ENCODE measurements around the gene ARHGEF3. TPM values are rescaled to one million over a fixed set of nuclear protein-coding genes. Genes with fewer than 3 reads are reported as not detected.

Gene ARHGEF3
- total RNA-seq, 1 donor = 21.7 TPM

DNA sequence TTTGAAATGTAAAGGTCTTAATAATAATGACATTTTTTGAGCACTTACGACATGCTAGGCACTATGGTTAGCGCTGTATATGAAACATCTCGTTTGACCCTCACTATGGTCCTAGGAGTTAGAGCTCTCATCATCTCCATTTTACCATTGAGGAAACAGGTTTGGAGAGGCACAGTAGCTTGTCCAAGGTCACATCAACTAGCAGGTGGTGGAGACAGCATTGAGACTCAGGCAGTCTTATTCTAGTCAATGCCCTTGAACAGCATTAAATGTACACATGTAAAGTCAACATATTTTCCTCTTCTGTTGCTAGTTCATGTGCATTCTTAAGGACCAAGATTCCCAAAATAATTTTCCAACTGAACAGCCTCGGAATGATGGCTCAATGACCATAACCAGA, 4.8 kb downstream of the ARHGEF3 start:
- Histone ChIP-seq H3K27ac (ENCODE audit: low read depth, low read length) (no peak overlapping the region), H3K4me3 (ENCODE audit: insufficient read depth, low read length) (no peak overlapping the region), H3K79me2 (ENCODE audit: insufficient read depth, low read length) (peaks cover 16% of the 10 kb centered on the region), H3K27me3 (ENCODE audit: insufficient read depth, low read length) (no peaks in the 10 kb centered on the region), H3K9me3 (ENCODE audit: low read depth, low read length) (no peaks in the 10 kb centered on the region), H4K20me1 (ENCODE audit: insufficient read depth, low read length) (peaks cover 3% of the 10 kb centered on the region), H3K36me3 (ENCODE audit: insufficient read depth, low read length) (no peaks in the 10 kb centered on the region), H3K4me1 (ENCODE audit: insufficient read depth, low read length) (peaks cover 35% of the 10 kb centered on the region), H2AFZ (ENCODE audit: low read length) (no peak overlapping the region), H3K4me2 (ENCODE audit: insufficient read depth, low read length) (no peak overlapping the region)
- DNase-seq (ENCODE audit: insufficient read length, low spot score, missing footprints) = no peak
- TF ChIP-seq, protein P1, sequence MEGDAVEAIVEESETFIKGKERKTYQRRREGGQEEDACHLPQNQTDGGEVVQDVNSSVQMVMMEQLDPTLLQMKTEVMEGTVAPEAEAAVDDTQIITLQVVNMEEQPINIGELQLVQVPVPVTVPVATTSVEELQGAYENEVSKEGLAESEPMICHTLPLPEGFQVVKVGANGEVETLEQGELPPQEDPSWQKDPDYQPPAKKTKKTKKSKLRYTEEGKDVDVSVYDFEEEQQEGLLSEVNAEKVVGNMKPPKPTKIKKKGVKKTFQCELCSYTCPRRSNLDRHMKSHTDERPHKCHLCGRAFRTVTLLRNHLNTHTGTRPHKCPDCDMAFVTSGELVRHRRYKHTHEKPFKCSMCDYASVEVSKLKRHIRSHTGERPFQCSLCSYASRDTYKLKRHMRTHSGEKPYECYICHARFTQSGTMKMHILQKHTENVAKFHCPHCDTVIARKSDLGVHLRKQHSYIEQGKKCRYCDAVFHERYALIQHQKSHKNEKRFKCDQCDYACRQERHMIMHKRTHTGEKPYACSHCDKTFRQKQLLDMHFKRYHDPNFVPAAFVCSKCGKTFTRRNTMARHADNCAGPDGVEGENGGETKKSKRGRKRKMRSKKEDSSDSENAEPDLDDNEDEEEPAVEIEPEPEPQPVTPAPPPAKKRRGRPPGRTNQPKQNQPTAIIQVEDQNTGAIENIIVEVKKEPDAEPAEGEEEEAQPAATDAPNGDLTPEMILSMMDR (IDR thresholded peaks at IDR 0.05; ENCODE audit: extremely low read depth, low read depth, low read length) = no peak

- TF ChIP-seq, protein P1 (IDR thresholded peaks at IDR 0.05; ENCODE audit: extremely low read depth, low read depth, low read length) = no peak
- H4K20me1 ChIP-seq (ENCODE audit: insufficient read depth, low read length) = peaks cover 3% of the 10 kb centered on the region
- H3K9me3 ChIP-seq (ENCODE audit: low read depth, low read length) = no peaks in the 10 kb centered on the region
- H3K36me3 ChIP-seq (ENCODE audit: insufficient read depth, low read length) = no peaks in the 10 kb centered on the region
- H3K79me2 ChIP-seq (ENCODE audit: insufficient read depth, low read length) = peaks cover 12% of the 10 kb centered on the region
- no peaks in the 10 kb centered on the region for H3K27me3 ChIP-seq (ENCODE audit: insufficient read depth, low read length)
- H3K27ac ChIP-seq (ENCODE audit: low read depth, low read length) = peak overlapping the region; percentile 60
- peak; percentile 84 for DNase-seq (ENCODE audit: insufficient read length, low spot score, missing footprints)
- no peak overlapping the region for H2AFZ ChIP-seq (ENCODE audit: low read length)
- H3K4me3 ChIP-seq (ENCODE audit: insufficient read depth, low read length) = no peak overlapping the region
- H3K4me1 ChIP-seq (ENCODE audit: insufficient read depth, low read length) = peaks cover 33% of the 10 kb centered on the region
- H3K4me2 ChIP-seq (ENCODE audit: insufficient read depth, low read length) = peak overlapping the region; percentile 43
Observed at GRCh38 chr3:56796202-56796601, 5.5 kb downstream of the ARHGEF3 start.

DNA sequence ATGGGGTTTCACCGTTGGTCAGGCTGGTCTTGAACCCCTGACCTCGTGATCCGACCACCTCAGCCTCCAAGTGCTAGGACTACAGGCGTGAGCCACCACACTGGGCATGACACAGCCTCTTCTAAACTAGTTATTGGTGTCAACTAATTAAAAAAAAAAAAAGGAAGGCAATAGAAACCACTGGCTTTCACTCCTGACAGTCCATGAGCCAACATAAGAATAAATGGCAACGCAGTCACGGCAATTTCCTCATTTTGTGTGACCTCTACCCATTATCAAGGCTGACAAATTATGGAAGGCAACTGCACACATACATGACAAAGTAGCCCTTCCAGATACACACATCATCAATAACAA, 5.9 kb downstream of the ARHGEF3 start:
- H3K9me3 ChIP-seq (ENCODE audit: low read depth, low read length) = no peaks in the 10 kb centered on the region
- no peak overlapping the region for H3K4me3 ChIP-seq (ENCODE audit: insufficient read depth, low read length)
- DNase-seq (ENCODE audit: insufficient read length, low spot score, missing footprints) = no peak
- TF ChIP-seq, protein P1 (IDR thresholded peaks at IDR 0.05; ENCODE audit: extremely low read depth, low read depth, low read length) = no peak
- H2AFZ ChIP-seq (ENCODE audit: low read length) = no peak overlapping the region
- H3K27ac ChIP-seq (ENCODE audit: low read depth, low read length) = peak overlapping the region; percentile 60
- no peaks in the 10 kb centered on the region for H3K36me3 ChIP-seq (ENCODE audit: insufficient read depth, low read length)
- peaks cover 9% of the 10 kb centered on the region for H3K79me2 ChIP-seq (ENCODE audit: insufficient read depth, low read length)
- peak overlapping the region; percentile 32 for H3K4me2 ChIP-seq (ENCODE audit: insufficient read depth, low read length)
- peaks cover 29% of the 10 kb centered on the region for H3K4me1 ChIP-seq (ENCODE audit: insufficient read depth, low read length)
- H3K27me3 ChIP-seq (ENCODE audit: insufficient read depth, low read length) = no peaks in the 10 kb centered on the region
- H4K20me1 ChIP-seq (ENCODE audit: insufficient read depth, low read length) = peaks cover 3% of the 10 kb centered on the region

DNA sequence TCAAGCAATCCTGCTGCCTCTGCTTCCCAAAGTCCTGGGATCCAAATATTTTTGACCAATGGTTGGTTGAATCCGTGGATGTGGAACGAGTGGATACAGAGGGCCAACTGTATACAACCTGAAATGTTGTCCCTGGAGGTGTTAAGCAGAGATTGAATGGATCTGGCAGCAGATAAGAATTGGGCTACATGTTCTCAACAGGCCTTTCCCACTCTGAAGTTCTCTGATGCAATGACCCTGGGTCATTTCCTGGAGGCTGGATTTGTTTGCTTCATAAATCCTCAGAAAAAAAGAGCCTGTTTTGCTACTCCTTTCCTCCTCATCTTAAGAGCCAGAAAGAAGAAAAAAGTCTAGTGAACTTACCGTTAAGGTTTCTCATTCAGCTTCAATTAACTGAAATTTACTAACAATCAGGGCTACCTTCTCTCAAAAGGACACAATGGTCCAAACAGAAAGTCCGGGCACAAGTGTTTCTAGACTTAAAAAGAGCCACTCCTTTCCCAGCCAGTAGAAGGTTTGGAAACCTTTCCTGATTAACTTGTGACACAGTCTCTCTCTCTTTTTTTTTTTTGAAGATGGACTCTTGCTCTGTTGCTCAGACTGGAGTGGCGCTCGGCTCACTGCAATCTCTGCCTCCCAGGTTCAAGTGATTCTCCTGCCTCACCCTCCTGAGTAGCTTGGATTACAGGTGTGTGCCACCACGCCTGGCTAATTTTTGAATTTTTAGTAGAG, 6.5 kb downstream of the ARHGEF3 start:
- DNase-seq (ENCODE audit: insufficient read length, low spot score, missing footprints) = no peak
- H2AFZ ChIP-seq (ENCODE audit: low read length) = peak overlapping the region; percentile 16
- peaks cover 25% of the 10 kb centered on the region for H3K4me1 ChIP-seq (ENCODE audit: insufficient read depth, low read length)
- no peaks in the 10 kb centered on the region for H4K20me1 ChIP-seq (ENCODE audit: insufficient read depth, low read length)
- peaks cover 5% of the 10 kb centered on the region for H3K79me2 ChIP-seq (ENCODE audit: insufficient read depth, low read length)
- H3K4me3 ChIP-seq (ENCODE audit: insufficient read depth, low read length) = no peak overlapping the region
- H3K9me3 ChIP-seq (ENCODE audit: low read depth, low read length) = no peaks in the 10 kb centered on the region
- H3K4me2 ChIP-seq (ENCODE audit: insufficient read depth, low read length) = no peak overlapping the region
- TF ChIP-seq, protein P1 (IDR thresholded peaks at IDR 0.05; ENCODE audit: extremely low read depth, low read depth, low read length) = no peak
- no peaks in the 10 kb centered on the region for H3K36me3 ChIP-seq (ENCODE audit: insufficient read depth, low read length)
- H3K27me3 ChIP-seq (ENCODE audit: insufficient read depth, low read length) = no peaks in the 10 kb centered on the region
- H3K27ac ChIP-seq (ENCODE audit: low read depth, low read length) = peak overlapping the region; percentile 60

Data from osteoblast (primary cell).